SU-DHL-6 (cell line): ENCODE data around the gene CAMSAP1.

Experiments used
- EZH2phosphoT487 ChIP-seq: fragments of 200-600 bp; sonication (generic), shearing (Covaris generic); conservative IDR thresholded peaks from 2 replicates; pipeline ENCODE4 v1.6.1; 2018; ENCODE audit warnings: mild to moderate bottlenecking, antibody characterized with exemption, low read length, moderate library complexity, mixed read lengths
- TF ChIP-seq, protein P1 (sequence below): fragments of 200-600 bp; sonication (generic); IDR thresholded peaks from one replicate; pipeline ENCODE4 v1.5.1; 2017; ENCODE audit warnings: antibody characterized with exemption, mild to moderate bottlenecking, low read length, moderate library complexity; ENCODE audit not compliant: insufficient read depth, poor library complexity, severe bottlenecking

DNA sequence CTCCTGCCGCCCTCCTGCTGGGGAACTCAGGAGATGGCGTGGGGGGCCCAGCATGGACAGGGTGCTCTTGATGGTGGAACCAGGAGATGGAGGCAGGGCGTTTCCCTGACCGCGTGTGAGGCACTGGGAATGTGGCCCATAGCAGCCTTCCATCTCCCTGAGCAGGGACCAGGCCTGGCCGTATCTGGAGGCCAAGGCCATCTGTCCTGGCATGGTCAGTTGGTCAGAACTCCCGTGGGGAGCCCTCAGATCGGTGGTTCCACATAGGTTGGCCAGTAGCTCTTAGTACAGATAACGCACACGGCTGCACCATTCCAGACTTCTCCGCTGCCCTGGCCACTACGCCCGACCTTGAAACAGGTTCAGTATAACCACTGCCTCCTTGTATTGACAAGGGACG is 127.8 kb downstream of the CAMSAP1 start:
- TF ChIP-seq, protein P1, sequence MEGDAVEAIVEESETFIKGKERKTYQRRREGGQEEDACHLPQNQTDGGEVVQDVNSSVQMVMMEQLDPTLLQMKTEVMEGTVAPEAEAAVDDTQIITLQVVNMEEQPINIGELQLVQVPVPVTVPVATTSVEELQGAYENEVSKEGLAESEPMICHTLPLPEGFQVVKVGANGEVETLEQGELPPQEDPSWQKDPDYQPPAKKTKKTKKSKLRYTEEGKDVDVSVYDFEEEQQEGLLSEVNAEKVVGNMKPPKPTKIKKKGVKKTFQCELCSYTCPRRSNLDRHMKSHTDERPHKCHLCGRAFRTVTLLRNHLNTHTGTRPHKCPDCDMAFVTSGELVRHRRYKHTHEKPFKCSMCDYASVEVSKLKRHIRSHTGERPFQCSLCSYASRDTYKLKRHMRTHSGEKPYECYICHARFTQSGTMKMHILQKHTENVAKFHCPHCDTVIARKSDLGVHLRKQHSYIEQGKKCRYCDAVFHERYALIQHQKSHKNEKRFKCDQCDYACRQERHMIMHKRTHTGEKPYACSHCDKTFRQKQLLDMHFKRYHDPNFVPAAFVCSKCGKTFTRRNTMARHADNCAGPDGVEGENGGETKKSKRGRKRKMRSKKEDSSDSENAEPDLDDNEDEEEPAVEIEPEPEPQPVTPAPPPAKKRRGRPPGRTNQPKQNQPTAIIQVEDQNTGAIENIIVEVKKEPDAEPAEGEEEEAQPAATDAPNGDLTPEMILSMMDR = no peak
- TF ChIP-seq EZH2phosphoT487 = no peak
